COR-L47 (cell line): Measurements from ENCODE around the gene WSB2.
"Not testable (repeated sequence)": the region's sequence is repeated elsewhere in the genome, so short reads cannot be mapped to it uniquely, and the experiment has no call there.

ENCODE experiments used
- DNase-seq: peaks from one replicate; lab custom pipeline; 2025; lab: John Stamatoyannopoulos, UW

The WSB2 gene

DNA sequence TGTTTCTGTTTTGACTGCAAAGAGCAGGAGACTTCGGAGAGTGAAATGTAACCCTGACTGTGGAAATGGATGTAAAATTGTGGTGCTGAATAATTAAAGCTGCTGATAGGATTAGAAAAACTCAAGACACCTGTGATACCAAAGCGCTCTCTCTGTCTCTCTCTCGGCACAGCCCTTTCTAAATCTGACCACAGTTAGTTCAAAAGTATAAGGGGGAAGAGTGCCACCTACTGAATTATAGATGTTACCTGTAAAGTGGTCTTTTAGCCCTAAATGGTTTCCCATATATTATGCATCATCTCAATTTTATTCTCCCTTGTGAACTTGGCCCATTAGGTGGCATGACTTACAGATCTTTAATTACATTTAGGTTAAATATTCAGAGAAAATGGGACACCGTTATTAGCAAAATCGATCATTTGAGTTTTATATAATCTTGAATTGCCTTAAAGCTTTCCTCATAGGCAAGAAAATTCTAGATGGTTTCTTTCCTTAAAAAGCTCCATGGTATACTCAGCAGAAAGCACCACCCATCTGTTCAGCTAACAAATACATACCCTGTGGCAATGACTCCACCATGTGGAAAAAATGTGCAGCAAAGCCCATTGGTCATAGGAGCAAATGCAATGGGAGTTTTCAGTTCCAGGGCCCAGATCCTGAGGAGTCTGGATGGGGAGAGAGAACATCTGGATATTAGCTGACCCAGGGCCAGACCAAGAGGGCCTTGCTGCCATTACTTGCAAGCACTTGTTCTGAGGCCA, 26.4 kb downstream of the WSB2 start:
- peak; percentile 26 for DNase-seq

- no peak for DNase-seq
These were observed 27.1 kb downstream of the WSB2 start for GRCh38 chr12:118033902-118034301.

DNA sequence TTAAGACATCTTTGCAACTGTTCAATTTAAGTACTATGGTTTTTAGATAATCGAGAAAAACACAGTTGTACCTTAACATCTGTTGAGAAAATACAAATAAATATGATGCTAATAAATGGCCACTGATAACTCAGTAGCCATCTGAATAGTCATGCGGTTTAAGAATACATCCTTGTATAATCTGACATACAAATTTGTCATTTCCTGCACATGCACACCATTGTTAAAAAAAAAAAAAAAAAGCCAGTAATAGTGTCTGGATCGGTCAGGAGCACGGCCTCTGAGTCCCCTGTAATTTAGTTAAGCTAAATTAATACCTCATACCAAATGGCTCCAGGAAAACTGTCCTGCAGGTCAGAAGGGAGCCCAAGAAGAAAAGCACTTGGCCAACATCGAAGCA, 27.7 kb downstream of the WSB2 start:
- no peak for DNase-seq

GRCh38 chr12:118032188-118032587, 28.8 kb downstream of the WSB2 start:
- DNase-seq: no peak

- no peak for DNase-seq
These were observed 31.8 kb downstream of the WSB2 start for GRCh38 chr12:118029166-118029565.

DNA sequence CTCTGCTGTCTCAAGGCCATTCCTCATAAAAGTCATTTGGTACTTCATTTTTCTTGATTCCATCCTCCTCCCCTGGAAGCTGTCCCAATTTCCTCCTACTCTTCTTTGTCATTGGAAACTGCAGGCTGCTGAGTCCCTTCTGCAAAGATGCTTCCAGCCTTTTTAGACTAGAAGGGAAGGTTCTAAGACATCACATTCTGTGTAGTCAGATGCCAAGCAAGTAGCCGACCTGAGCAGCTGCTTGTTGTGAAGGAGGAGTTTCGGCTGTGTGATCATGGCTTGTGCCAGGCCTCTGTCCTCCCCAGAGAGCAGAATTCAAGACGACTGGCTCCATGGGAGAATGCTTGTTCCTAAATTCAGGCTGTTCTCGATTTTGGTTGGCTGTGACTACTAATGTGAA, 35.8 kb downstream of the WSB2 start:
- DNase-seq: no peak

- DNase-seq: no peak
These were observed 37.6 kb downstream of the WSB2 start for GRCh38 chr12:118023301-118023860.

- no peak for DNase-seq
These were observed 38.3 kb downstream of the WSB2 start for GRCh38 chr12:118022728-118023109.

GRCh38 chr12:118022097-118022727, 38.8 kb downstream of the WSB2 start:
- DNase-seq: not testable (repeated sequence)

GRCh38 chr12:118020036-118020435, 40.9 kb downstream of the WSB2 start:
- no peak for DNase-seq

DNA sequence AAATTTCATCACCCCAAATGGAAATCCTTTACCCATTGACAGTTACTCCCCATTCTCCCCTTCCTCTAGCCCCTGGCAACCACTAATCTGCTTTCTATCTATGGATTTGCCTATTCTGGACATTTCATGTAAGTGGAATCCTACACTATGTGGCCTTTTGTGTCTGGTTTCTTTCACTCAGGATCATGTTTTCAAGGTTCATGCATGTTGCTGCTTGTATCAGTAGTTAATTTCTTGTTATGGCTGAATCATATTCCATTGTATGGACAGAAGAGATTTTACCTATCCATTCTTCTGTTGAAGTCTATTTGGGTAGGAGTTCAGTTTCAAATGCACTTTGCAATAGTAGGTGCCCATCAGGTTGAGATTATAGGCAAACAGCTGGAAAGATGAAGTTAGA, 43.1 kb downstream of the WSB2 start:
- DNase-seq: no peak

DNA sequence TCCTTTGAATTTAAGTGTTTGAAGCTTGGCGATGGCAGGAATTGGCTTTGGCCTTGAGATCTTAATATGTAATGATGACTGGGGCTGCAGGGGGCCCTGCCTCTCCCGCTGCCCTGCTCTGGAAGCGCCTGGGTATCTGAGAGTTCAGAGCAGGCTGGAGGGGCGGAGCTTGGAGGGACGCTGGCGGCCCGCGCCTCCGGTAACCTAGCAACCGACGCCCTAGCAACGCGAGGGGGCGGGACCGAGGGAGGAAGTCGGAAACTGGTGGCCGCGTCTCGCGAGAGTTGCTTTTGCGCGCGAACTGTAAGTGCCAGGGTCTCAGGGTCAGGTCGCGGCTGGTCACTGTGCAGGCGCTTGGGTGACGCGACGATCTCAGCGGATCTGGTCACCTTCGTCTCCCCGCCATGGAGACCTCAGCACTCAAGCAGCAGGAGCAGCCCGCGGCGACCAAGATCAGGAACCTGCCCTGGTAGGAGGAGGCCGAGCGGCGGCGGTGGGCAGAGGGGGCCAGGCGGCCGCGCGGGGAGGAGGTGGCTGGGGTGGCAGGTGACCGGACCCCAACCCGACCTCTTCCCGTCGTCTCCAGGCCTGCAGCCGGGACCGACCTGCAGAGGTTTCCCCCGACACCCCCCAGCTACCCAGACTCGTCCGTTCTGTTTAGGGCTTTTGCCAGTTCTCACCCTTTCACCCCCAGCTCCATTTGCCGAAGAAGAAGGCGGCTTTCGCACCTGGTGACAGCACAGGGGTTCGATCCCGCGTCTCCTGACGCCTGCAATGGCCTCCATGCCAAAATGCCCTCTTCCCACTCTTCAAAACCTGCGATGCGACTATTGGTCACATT, 44.3 kb downstream of the WSB2 start, which contains the start of gene RFC5:
Gene RFC5 (plus strand): TSS at position 280 of the 841 bp plus-strand sequence. CDS start 125 bp downstream, at position 405.
- DNase-seq: peak; percentile 99

DNA sequence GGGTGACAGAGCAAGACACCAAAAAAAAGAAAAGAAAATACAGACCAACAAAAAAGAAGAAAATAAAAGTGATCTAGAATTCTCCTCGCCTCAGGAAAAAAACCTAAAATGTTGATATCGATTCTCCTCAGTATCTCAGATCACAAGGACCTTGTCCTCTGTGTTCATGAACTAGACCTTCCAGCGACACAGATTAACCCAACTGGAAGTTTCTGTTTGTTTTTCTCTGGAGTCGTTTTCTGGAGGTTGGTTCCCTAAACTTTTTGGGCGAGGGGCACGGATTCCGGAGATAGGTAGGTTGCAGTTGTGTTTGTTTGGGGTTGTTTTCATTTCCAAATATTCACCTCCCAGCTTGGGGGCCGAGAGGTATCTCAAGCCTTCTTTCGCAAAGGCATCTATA, 45.0 kb downstream of the WSB2 start:
- no peak for DNase-seq

GRCh38 chr12:118015306-118015705, 45.7 kb downstream of the WSB2 start:
- no peak for DNase-seq

- DNase-seq: no peak
These were observed 47.7 kb downstream of the WSB2 start for GRCh38 chr12:118013283-118013682.

- DNase-seq: no peak
These were observed 49.0 kb downstream of the WSB2 start for GRCh38 chr12:118011961-118012360.

GRCh38 chr12:118011377-118011776, 49.6 kb downstream of the WSB2 start:
- no peak for DNase-seq

DNA sequence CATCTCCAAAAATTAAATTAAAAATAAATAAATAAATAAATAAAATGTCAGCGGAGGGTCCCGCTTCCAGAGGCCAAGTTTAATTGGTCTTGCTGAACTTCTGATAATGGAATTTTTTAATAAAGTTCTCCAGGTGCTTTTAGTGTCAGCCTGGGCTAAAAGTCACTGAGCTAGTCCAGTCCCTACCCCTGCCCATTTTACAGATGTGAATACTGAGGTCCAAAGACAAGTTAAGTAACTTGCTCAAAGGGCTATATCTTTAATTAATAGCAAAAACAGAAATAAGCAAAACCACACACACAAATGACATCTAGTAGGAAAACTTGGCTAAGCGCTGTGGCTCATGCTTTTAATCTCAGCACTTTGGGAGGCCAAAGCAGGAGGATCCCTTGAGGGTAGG, 50.1 kb downstream of the WSB2 start:
- no peak for DNase-seq

- DNase-seq: not testable (repeated sequence)
These were observed 61.2 kb downstream of the WSB2 start for GRCh38 chr12:117999806-118000205.

GRCh38 chr12:117998719-117999118, 62.3 kb downstream of the WSB2 start:
- DNase-seq: no peak

DNA sequence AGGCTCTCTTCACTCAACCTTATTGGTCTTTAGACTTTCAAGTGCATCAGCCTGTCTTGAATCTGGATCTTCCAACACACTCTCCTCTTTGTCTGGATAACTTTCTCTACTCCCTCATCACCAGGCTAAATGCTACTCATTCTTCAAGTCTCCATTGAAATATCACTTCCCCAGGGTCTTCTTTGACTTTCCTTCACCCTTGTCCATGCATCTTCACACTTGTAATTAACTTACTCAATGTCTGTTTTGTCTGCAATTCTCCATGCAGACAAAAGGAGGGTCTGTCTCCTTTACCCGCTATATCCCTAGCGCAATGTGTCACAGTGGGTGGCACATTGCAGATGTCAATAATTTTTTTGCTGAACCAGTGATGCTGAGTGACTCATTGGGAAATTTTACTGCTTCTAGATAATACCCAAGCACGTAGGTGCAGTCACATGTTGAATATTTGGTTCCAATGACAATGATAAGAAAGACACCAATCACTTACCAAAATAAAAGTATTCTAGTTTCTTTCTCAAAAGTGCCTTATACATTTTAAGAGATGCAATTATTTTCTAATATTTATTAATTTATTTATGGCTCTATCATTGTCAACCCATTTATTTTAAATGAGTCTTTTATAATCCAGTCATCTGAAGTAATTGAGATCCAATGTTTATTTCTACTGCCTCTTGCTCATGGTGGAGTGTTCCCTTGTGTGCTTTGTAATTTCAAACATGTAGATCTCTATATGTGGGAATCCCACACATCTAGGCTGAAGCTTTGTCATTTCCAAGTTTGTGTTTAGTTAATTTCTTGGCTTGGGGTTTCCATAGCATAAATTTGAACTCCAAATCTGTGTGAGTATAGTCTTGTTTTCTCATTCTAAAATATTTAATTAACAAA, 66.2 kb downstream of the WSB2 start:
- no peak for DNase-seq
